Natural killer cell (primary cell): ENCODE measurements around the gene P2RY6. TPM values are rescaled to one million over a fixed set of nuclear protein-coding genes. Genes with fewer than 3 reads are reported as not detected.

Experiments
- ATAC-seq, 3 donors: fragments of 150-1000 bp in 2 of 3; fragments of 200-7000 bp in 1 of 3; cut with Tn5 transposase; 1 replicate in 1 of 3; 2 replicates in 2 of 3; pipeline ENCODE4 v1.10.0; 2021; ENCODE audit warnings: mild to moderate bottlenecking in 2 of 3, moderate library complexity in 2 of 3
- DNase-seq, 2 donors: peaks; one replicate each; pipeline versions ENCODE4 v3.0.0 to v3.0.0-alpha.2; 2013 to 2021; ENCODE audit warnings: mixed read lengths in 1 of 2
- H3K27ac ChIP-seq: one replicate; pipeline ENCODE4 v1.5.1; 2013; ENCODE audit warnings: mild to moderate bottlenecking, low read length
- H3K27me3 ChIP-seq: one replicate; pipeline ENCODE4 v1.6.1; 2013; ENCODE audit warnings: low read length; ENCODE audit not compliant: control insufficient read depth, insufficient read depth
- H3K36me3 ChIP-seq: one replicate; pipeline ENCODE4 v1.6.1; 2013; ENCODE audit warnings: low read length; ENCODE audit not compliant: control insufficient read depth, insufficient read depth
- H3K4me1 ChIP-seq: one replicate; pipeline ENCODE4 v1.6.1; 2013; ENCODE audit warnings: low read length; ENCODE audit not compliant: control insufficient read depth, insufficient read depth
- H3K4me3 ChIP-seq: one replicate; pipeline ENCODE4 v1.5.1; 2013; ENCODE audit warnings: low read length
- H3K9me3 ChIP-seq: one replicate; pipeline ENCODE4 v1.6.1; 2013; ENCODE audit warnings: low read length; ENCODE audit not compliant: control insufficient read depth, insufficient read depth
- H3K27ac Mint-ChIP-seq, 2 donors: one replicate each; pipeline ENCODE4 v1.8.0; 2022; ENCODE audit warnings: mild to moderate bottlenecking in 2 of 2, mixed read lengths in 2 of 2, moderate library complexity in 1 of 2
- H3K27me3 Mint-ChIP-seq, 2 donors: one replicate each; pipeline ENCODE4 v1.8.0; 2022; ENCODE audit warnings: low read depth in 2 of 2, mixed read lengths in 2 of 2
- H3K36me3 Mint-ChIP-seq: one replicate; pipeline ENCODE4 v1.8.0; 2022; ENCODE audit warnings: mixed read lengths
- H3K4me1 Mint-ChIP-seq, 2 donors: one replicate each; pipeline ENCODE4 v1.8.0; 2022; ENCODE audit warnings: mixed read lengths in 2 of 2
- H3K4me3 Mint-ChIP-seq: one replicate; pipeline ENCODE4 v1.8.0; 2022; ENCODE audit warnings: mild to moderate bottlenecking, moderate library complexity, mixed read lengths
- H3K9me3 Mint-ChIP-seq, 2 donors: one replicate each; pipeline ENCODE4 v1.8.0; 2022; ENCODE audit warnings: mixed read lengths in 2 of 2
- WGBS: methylation state at CpG from one replicate; pipeline ENCODE4 v1.1.7; 2013; ENCODE audit warnings: missing lambda C conversion rate; ENCODE audit not compliant: insufficient coverage; 5-methylcytosine and 5-hydroxymethylcytosine counted together
- intact Hi-C: fragments of 100-400 bp; cut with micrococcal nuclease; formaldehyde crosslinking; loops from one replicate; pipeline ENCODE4 v1.14.2; 2022
- total RNA-seq, 4 donors: library from RNA; stranded (reverse); fragments of 120-200 nt in 1 of 4; gene quantifications; one replicate each; pipeline versions ENCODE4 v1.2.3 to v1.2.4, GENCODE V29; 2013 to 2022
- TF ChIP-seq, protein P1 (sequence below): fragments of 200-600 bp; IDR thresholded peaks from one replicate; pipeline ENCODE4 v1.8.0; 2022; ENCODE audit warnings: antibody characterized with exemption

The P2RY6 gene
- total RNA-seq, 3 donors from 2014 or later (not counting 1 experiment from before 2014, with no cell fraction given) = 0.24 to 0.40 TPM; not detected in 1

DNA sequence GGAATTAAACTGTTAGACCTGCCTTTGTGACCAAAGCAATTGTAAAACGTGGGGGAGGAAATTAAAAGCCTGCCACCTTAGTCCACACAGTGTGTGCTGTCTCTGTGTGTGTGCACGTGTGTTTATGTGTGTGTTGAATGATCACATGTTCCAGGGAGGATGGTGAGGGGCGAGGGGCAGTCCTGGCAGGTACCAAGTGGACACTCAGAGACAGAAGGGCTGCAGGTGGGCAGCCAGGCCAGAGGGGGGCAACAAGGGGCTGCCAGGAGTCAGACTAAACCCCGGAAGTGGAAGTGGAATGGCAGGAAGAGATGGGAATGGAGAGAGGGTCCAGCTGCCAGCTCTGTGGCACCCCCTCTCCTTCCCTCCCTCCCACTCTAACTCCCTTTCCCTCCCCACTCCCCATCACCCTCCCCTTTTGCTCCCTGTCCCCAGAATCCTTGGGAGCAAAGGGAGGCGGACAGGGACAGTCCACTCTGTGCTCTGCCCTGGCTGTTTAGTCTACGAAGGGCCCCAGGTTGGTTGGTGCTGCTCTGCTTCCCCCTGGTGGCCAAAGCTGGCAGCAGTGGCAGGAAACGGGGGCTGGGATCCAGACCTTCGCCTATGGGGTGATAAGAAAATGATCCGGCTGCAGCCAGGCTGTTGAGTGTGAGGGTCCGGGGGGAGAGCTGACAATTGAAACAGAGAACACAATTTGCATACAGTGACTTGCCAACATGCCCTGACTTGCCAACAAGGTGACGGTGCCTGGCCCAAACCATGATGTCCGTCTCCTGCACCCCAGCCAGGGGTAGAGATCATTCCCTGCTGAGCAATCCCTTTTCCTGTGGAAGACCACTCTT is 29.7 kb upstream of the P2RY6 start:
- Mint-ChIP-seq H3K9me3 (no peaks in the 10 kb centered on the region), H3K4me1 (peaks cover 0 to 6% of the 10 kb centered on the region in 2 donors), H3K27me3 (peaks cover 0 to 3% of the 10 kb centered on the region in 2 donors), H3K27ac (peak overlapping the region in 1 of 2 donors; percentile 35), H3K4me3 (no peak overlapping the region), H3K36me3 (no peaks in the 10 kb centered on the region)
- intact Hi-C loops = loop anchor here (2.0 kb wide), 1 partner anchor 58 kb away; no protein-coding TSS in a partner anchor
- Histone ChIP-seq H3K4me3 (no peak overlapping the region), H3K27me3 (no peaks in the 10 kb centered on the region), H3K4me1 (peaks cover 8% of the 10 kb centered on the region), H3K9me3 (no peaks in the 10 kb centered on the region), H3K27ac (no peak overlapping the region), H3K36me3 (no peaks in the 10 kb centered on the region)
- ATAC-seq = peak; percentile 87 to 96 (median 93)
- WGBS = 29% methylated on average over 11 of the region's 12 CpGs
- TF ChIP-seq, protein P1, sequence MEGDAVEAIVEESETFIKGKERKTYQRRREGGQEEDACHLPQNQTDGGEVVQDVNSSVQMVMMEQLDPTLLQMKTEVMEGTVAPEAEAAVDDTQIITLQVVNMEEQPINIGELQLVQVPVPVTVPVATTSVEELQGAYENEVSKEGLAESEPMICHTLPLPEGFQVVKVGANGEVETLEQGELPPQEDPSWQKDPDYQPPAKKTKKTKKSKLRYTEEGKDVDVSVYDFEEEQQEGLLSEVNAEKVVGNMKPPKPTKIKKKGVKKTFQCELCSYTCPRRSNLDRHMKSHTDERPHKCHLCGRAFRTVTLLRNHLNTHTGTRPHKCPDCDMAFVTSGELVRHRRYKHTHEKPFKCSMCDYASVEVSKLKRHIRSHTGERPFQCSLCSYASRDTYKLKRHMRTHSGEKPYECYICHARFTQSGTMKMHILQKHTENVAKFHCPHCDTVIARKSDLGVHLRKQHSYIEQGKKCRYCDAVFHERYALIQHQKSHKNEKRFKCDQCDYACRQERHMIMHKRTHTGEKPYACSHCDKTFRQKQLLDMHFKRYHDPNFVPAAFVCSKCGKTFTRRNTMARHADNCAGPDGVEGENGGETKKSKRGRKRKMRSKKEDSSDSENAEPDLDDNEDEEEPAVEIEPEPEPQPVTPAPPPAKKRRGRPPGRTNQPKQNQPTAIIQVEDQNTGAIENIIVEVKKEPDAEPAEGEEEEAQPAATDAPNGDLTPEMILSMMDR = peak; percentile 77
- DNase-seq = peak; percentile 69 to 80

DNA sequence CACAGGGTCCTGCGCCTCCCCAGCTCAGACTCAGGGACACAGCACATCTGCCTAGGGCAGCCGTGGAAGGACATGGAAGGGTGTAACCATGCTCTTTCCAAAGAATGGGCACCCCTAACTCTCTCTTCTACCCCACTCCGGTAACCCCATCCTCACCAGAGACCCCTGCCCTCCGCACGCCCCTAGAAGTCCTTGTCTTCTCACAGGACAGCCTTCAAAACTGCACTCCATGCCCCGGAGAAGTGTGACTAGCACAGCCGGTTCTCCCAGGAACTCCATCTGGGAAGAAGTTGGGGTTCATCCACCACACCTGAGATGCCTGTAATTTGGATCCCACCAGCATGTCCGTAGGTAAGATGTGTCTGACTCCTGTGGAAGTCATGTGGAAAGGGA is 29.0 kb upstream of the P2RY6 start:
- intact Hi-C loops = loop anchor here (2.0 kb wide), 1 partner anchor 58 kb away; no protein-coding TSS in a partner anchor
- no peak overlapping the region for H3K27ac ChIP-seq
- H3K27me3 ChIP-seq = no peaks in the 10 kb centered on the region
- H3K4me3 ChIP-seq = no peak overlapping the region
- H3K4me3 Mint-ChIP-seq = no peak overlapping the region
- 85% methylated on average over 8 of the region's 8 CpGs for WGBS
- H3K4me1 ChIP-seq = peaks cover 8% of the 10 kb centered on the region
- H3K27me3 Mint-ChIP-seq = peaks cover 0 to 3% of the 10 kb centered on the region in 2 donors
- no peak overlapping the region for H3K27ac Mint-ChIP-seq
- TF ChIP-seq, protein P1 = no peak
- DNase-seq (no peak), ATAC-seq (no peak)
- peaks cover 0 to 6% of the 10 kb centered on the region in 2 donors for H3K4me1 Mint-ChIP-seq
- H3K36me3 Mint-ChIP-seq = no peaks in the 10 kb centered on the region
- no peaks in the 10 kb centered on the region for H3K36me3 ChIP-seq
- H3K9me3 Mint-ChIP-seq = no peaks in the 10 kb centered on the region
- no peaks in the 10 kb centered on the region for H3K9me3 ChIP-seq

DNA sequence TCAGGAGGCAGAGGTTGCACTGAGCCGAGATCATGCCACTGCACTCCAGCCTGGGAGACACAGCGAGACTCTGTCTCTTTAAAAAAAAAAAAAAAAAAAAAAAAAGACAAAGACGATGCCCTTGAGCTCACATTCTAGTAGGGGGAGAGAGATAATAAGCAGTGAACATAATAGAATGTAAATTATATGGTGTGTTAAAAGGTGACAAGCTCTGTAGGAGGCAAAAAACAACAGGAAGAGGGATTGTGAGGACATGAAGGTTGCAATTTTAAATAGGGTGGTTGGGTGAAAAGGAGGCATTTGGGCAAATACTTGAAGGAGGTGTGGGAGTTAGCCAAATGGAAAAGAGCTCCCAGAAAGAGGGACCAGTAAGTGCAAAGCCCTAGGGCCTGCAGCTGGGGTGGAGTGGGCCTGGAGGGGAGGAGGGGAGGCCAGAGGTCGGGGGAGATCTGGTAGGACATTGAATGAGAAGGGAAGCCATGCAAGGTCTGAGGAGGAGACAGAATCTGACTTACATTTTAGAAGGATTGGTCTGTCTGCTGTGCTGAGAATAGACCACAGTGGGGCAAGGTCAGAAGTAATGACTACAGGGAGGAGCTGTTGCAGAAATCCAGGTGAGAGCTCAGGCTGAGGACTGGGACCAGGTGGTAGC is 27.4 kb upstream of the P2RY6 start:
- TF ChIP-seq, protein P1 = no peak
- intact Hi-C loops = no loop called here
- no peak overlapping the region for H3K27ac Mint-ChIP-seq
- Histone ChIP-seq H3K27me3 (no peaks in the 10 kb centered on the region), H3K4me3 (no peak overlapping the region), H3K27ac (no peak overlapping the region), H3K9me3 (no peaks in the 10 kb centered on the region), H3K4me1 (peaks cover 8% of the 10 kb centered on the region), H3K36me3 (no peaks in the 10 kb centered on the region)
- DNase-seq = no peak
- H3K36me3 Mint-ChIP-seq = no peaks in the 10 kb centered on the region
- H3K4me3 Mint-ChIP-seq = no peak overlapping the region
- H3K4me1 Mint-ChIP-seq = peaks cover 0 to 6% of the 10 kb centered on the region in 2 donors
- H3K27me3 Mint-ChIP-seq = peaks cover 0 to 3% of the 10 kb centered on the region in 2 donors
- 87% methylated on average over 4 of the region's 4 CpGs for WGBS
- H3K9me3 Mint-ChIP-seq = no peaks in the 10 kb centered on the region
- no peak for ATAC-seq
